Hypothalamus (tissue), 51 donors: ENCODE measurements around the gene NUTM2B.
"Not testable (repeated sequence)": the region's sequence is repeated elsewhere in the genome, so short reads cannot be mapped to it uniquely, and the experiment has no call there.

ENCODE experiments used
- DNase-seq, 51 donors: peaks; one replicate each; lab custom pipeline; 2025; lab: John Stamatoyannopoulos, UW

The NUTM2B gene

DNA sequence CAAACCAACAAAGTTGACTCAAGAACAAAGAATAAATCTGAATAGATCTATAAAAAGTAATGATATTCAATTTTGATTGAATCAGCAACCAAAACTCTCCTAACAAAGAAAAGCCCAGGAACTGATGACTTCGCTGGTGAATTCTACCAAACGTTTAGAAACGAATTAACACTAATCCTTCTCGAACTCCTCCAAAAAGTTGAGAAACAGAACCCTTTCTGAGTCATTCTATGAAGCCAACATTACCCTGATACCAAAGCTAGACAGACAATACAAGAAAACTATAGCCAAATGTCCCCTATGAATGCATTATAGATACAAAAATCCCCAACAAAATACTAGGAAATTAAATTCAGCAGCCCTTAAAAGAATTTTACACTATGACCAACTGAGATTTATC, 17.0 kb downstream of the NUTM2B start:
- not testable (repeated sequence) for DNase-seq

GRCh38 chr10:79726620-79727019, 23.6 kb downstream of the NUTM2B start:
- DNase-seq: not testable (repeated sequence)

GRCh38 chr10:79744844-79745243, 41.8 kb downstream of the NUTM2B start:
- DNase-seq: not testable (repeated sequence)

DNA sequence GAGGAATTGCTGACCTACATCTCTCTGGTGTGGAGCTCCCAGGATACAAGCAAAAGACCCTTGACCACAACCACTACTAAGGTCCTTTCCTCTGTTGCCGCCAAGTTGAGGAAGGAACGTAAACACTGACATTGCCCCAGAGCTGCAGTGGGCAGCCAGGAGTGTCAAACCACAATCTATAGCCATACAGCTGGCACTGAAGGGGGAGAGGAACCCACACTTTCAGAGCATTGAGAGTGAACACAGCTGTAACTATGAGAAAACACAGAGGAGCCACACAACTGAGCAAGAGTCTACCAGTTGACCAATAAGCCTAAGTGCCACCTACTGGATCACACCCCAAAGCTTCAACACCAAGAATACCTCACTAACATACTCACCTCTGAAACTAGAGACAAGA, 45.5 kb downstream of the NUTM2B start:
- not testable (repeated sequence) for DNase-seq

- DNase-seq: not testable (repeated sequence)
These were observed 50.6 kb downstream of the NUTM2B start for GRCh38 chr10:79753601-79754000.

DNA sequence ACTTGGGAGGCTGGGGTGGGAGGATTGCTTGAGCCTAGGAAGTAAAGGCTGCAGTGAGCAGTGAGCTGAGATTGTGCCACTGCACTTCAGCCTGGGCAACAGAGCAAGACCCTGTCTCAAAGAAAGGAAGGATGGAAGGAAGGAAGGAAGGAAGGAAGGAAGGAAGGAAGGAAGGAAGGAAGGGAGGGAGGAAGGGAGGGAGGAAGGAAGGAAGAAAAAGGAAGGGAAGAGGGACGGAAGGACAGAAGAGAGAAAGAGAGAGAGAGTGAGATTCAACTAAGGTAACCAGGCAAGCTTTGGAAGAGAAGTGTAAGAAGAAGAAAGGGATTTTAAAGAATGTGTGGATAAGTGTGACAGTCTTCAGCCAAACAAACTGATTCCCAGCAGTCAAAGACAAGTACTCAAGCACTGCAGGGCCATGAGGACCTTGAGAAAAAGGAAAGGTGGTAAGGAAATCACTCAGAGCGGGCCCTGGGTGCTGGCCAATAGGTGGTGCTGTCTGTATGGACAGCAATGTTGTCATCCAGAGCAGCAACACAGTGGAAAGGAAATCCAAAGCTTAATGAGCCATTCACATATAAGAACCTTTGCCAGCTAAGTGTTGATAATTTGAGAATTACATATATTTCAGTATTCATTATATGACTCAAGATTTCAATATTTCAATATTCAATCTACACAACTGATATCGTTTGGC, 55.4 kb downstream of the NUTM2B start:
- not testable (repeated sequence) for DNase-seq
